ENCODE results near the gene C11orf21.

GRCh38 chr11:2298131-2298794 lies 3.5 kb downstream of the C11orf21 start:
- TF ChIP-seq, protein P1, sequence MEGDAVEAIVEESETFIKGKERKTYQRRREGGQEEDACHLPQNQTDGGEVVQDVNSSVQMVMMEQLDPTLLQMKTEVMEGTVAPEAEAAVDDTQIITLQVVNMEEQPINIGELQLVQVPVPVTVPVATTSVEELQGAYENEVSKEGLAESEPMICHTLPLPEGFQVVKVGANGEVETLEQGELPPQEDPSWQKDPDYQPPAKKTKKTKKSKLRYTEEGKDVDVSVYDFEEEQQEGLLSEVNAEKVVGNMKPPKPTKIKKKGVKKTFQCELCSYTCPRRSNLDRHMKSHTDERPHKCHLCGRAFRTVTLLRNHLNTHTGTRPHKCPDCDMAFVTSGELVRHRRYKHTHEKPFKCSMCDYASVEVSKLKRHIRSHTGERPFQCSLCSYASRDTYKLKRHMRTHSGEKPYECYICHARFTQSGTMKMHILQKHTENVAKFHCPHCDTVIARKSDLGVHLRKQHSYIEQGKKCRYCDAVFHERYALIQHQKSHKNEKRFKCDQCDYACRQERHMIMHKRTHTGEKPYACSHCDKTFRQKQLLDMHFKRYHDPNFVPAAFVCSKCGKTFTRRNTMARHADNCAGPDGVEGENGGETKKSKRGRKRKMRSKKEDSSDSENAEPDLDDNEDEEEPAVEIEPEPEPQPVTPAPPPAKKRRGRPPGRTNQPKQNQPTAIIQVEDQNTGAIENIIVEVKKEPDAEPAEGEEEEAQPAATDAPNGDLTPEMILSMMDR (IDR thresholded peaks at IDR 0.05) = no peak
- TF ChIP-seq POLR2A (IDR thresholded peaks at IDR 0.05) (no peak), EP300 (IDR thresholded peaks at IDR 0.05) (no peak)

Data from ovary (tissue), 3 donors.